Upper lobe of left lung (tissue), 4 donors: ENCODE measurements around the gene SERINC3.

Experiments
- CTCF ChIP-seq, 6 experiments: fragments of 450-650 bp in 4 of 6; fragments of 200-600 bp in 2 of 6; sonication (generic) in 2 of 6; IDR thresholded peaks; one replicate each; pipeline ENCODE4 v1.5.1; 2016 to 2019; ENCODE audit warnings: antibody characterized with exemption in 6 of 6
- EP300 ChIP-seq, 4 donors: sonication (generic); formaldehyde crosslinking; IDR thresholded peaks; one replicate each; pipeline ENCODE4 v1.5.1; 2017; ENCODE audit warnings: antibody characterized with exemption in 4 of 4, control low read depth in 2 of 4
- POLR2A ChIP-seq, 4 donors: fragments of 450-650 bp; IDR thresholded peaks; one replicate each; pipeline ENCODE4 v1.5.1; 2016 to 2017; ENCODE audit warnings: antibody characterized with exemption in 4 of 4, mild to moderate bottlenecking in 2 of 4
- POLR2AphosphoS5 ChIP-seq, 2 donors: sonication (generic); formaldehyde crosslinking; IDR thresholded peaks; one replicate each; pipeline ENCODE4 v1.5.1; 2017; ENCODE audit warnings: antibody characterized with exemption in 2 of 2

- TF ChIP-seq CTCF (IDR thresholded peaks at IDR 0.05) (no peak), POLR2A (IDR thresholded peaks at IDR 0.05) (no peak), EP300 (IDR thresholded peaks at IDR 0.05) (no peak), POLR2AphosphoS5 (IDR thresholded peaks at IDR 0.05) (no peak)
Measured at GRCh38 chr20:44542890-44543289, 21.0 kb upstream of the SERINC3 start.
